ENCODE data around the gene KIF16B. TPM values are rescaled to one million over a fixed set of nuclear protein-coding genes. Genes with fewer than 3 reads are reported as not detected.
A peak's percentile ranks its signal among the peaks of the same experiment; 100 is the strongest.
"Not testable (repeated sequence)": the region's sequence is repeated elsewhere in the genome, so short reads cannot be mapped to it uniquely, and the experiment has no call there.

KIF16B gene
- total and polyA plus RNA-seq, 2 experiments from 2014 or later = 9.3 to 21.8 TPM

- TF ChIP-seq, protein P1, sequence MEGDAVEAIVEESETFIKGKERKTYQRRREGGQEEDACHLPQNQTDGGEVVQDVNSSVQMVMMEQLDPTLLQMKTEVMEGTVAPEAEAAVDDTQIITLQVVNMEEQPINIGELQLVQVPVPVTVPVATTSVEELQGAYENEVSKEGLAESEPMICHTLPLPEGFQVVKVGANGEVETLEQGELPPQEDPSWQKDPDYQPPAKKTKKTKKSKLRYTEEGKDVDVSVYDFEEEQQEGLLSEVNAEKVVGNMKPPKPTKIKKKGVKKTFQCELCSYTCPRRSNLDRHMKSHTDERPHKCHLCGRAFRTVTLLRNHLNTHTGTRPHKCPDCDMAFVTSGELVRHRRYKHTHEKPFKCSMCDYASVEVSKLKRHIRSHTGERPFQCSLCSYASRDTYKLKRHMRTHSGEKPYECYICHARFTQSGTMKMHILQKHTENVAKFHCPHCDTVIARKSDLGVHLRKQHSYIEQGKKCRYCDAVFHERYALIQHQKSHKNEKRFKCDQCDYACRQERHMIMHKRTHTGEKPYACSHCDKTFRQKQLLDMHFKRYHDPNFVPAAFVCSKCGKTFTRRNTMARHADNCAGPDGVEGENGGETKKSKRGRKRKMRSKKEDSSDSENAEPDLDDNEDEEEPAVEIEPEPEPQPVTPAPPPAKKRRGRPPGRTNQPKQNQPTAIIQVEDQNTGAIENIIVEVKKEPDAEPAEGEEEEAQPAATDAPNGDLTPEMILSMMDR (IDR thresholded peaks at IDR 0.05; ENCODE audit: poor library complexity) = no peak
- TF ChIP-seq EZH2 (IDR thresholded peaks at IDR 0.05; ENCODE audit: borderline replicate concordance) (no peak), EZH2phosphoT487 (IDR thresholded peaks at IDR 0.05; ENCODE audit: low read depth, severe bottlenecking, unreplicated experiment) (no peak)
- H3K27me3 ChIP-seq = no peaks in the 10 kb centered on the region
- no peaks in the 10 kb centered on the region for H3K9me3 ChIP-seq (ENCODE audit: low read depth)
- no peaks in the 10 kb centered on the region for H4K20me1 ChIP-seq (ENCODE audit: insufficient read depth, poor library complexity, severe bottlenecking)
- H3K36me3 ChIP-seq (replicated peaks; ENCODE audit: insufficient read depth, low read depth) = no peaks in the 10 kb centered on the region
- no peak overlapping the region for H3K27ac ChIP-seq
- H3K79me2 ChIP-seq = peaks cover 59% of the 10 kb centered on the region
- peaks cover 16% of the 10 kb centered on the region for H3K4me1 ChIP-seq (ENCODE audit: insufficient read depth)
- H2AFZ ChIP-seq = no peak overlapping the region
- H3K9me2 ChIP-seq (replicated peaks; ENCODE audit: insufficient read depth) = no peaks in the 10 kb centered on the region
- WGBS (ENCODE audit: low lambda C conversion rate, missing lambda C conversion rate) = 95% methylated on average over 4 of the region's 5 CpGs
- H3K4me3 ChIP-seq = no peak overlapping the region
- no peak for DNase-seq (ENCODE audit: low spot score)
- H3K4me2 ChIP-seq = peak overlapping the region; percentile 75
These were observed 1.9 kb downstream of the KIF16B start for GRCh38 chr20:16571333-16571732.

DNA sequence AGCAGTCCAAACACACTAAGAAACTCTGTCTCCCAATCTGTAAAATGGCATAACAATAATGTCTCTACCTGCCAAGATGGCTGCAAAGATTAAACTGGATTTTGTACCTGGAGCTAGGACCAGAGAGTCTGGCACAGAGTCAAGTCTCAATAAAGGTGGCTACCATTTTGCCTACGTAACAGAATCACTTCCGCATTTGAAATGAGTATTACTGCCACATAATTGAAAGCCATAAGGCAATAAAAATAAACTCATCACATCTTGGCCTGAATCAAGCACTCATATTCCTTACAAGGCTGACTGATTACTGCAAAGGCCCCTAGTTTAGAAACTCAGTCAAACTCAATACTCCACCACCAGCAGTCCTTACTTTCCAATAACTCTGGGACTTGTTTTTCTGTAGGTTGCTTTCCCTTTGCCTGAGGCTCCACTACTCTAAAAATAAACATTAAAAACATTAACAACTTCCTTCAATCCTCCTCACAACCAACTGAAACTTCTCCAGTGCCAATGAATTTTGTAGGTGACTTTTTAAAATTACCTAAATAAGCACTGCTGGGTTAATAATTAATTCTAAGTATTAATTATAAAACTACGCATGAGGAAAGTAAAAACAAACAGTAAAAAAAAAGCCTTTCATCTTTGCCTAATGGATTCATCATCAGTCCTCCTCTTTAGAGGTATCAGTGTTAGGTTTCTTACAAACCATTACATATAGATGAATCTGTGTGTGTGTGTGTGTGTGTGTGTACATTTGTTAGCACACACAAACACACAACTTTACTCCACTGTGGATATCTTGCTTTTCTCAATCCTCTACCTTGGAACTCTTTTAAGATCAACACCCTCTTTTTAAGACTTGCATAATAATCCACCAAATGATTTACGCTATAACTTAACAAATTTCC is 3.7 kb downstream of the KIF16B start:
- Histone ChIP-seq H3K9me3 (ENCODE audit: low read depth) (no peaks in the 10 kb centered on the region), H3K4me3 (no peak overlapping the region), H3K4me2 (peak overlapping the region; percentile 32), H3K4me1 (ENCODE audit: insufficient read depth) (peaks cover 11% of the 10 kb centered on the region), H3K36me3 (replicated peaks; ENCODE audit: insufficient read depth, low read depth) (no peaks in the 10 kb centered on the region), H2AFZ (no peak overlapping the region), H3K27me3 (no peaks in the 10 kb centered on the region), H4K20me1 (ENCODE audit: insufficient read depth, poor library complexity, severe bottlenecking) (no peaks in the 10 kb centered on the region), H3K27ac (peak overlapping the region; percentile 19), H3K79me2 (peaks cover 77% of the 10 kb centered on the region), H3K9me2 (replicated peaks; ENCODE audit: insufficient read depth) (no peaks in the 10 kb centered on the region)
- WGBS (ENCODE audit: low lambda C conversion rate, missing lambda C conversion rate) = 73% methylated on average over 4 of the region's 4 CpGs
- TF ChIP-seq, protein P1 (IDR thresholded peaks at IDR 0.05; ENCODE audit: poor library complexity) = no peak
- TF ChIP-seq EZH2 (IDR thresholded peaks at IDR 0.05; ENCODE audit: borderline replicate concordance) (no peak), EZH2phosphoT487 (IDR thresholded peaks at IDR 0.05; ENCODE audit: low read depth, severe bottlenecking, unreplicated experiment) (no peak)
- no peak for DNase-seq (ENCODE audit: low spot score)

- H3K36me3 ChIP-seq (replicated peaks; ENCODE audit: insufficient read depth, low read depth) = no peaks in the 10 kb centered on the region
- H4K20me1 ChIP-seq (ENCODE audit: insufficient read depth, poor library complexity, severe bottlenecking) = no peaks in the 10 kb centered on the region
- WGBS (ENCODE audit: low lambda C conversion rate, missing lambda C conversion rate) = 85% methylated on average over 5 of the region's 5 CpGs
- no peak overlapping the region for H3K4me3 ChIP-seq
- TF ChIP-seq EZH2phosphoT487 (IDR thresholded peaks at IDR 0.05; ENCODE audit: low read depth, severe bottlenecking, unreplicated experiment) (no peak), EZH2 (IDR thresholded peaks at IDR 0.05; ENCODE audit: borderline replicate concordance) (no peak)
- TF ChIP-seq, protein P1 (IDR thresholded peaks at IDR 0.05; ENCODE audit: poor library complexity) = no peak
- no peak overlapping the region for H3K4me2 ChIP-seq
- H2AFZ ChIP-seq = no peak overlapping the region
- no peaks in the 10 kb centered on the region for H3K9me2 ChIP-seq (replicated peaks; ENCODE audit: insufficient read depth)
- DNase-seq (ENCODE audit: low spot score) = no peak
- H3K79me2 ChIP-seq = peaks cover 89% of the 10 kb centered on the region
- H3K9me3 ChIP-seq (ENCODE audit: low read depth) = no peaks in the 10 kb centered on the region
- H3K4me1 ChIP-seq (ENCODE audit: insufficient read depth) = peaks cover 11% of the 10 kb centered on the region
- no peak overlapping the region for H3K27ac ChIP-seq
- H3K27me3 ChIP-seq = no peaks in the 10 kb centered on the region
These were observed 7.2 kb downstream of the KIF16B start for GRCh38 chr20:16566080-16566479.

GRCh38 chr20:16564079-16564478 is 9.2 kb downstream of the KIF16B start:
- 92% methylated on average over 5 of the region's 5 CpGs for WGBS (ENCODE audit: low lambda C conversion rate, missing lambda C conversion rate)
- H3K27ac ChIP-seq; H3K4me3 ChIP-seq; H4K20me1 ChIP-seq (ENCODE audit: insufficient read depth, poor library complexity, severe bottlenecking); H3K9me3 ChIP-seq (ENCODE audit: low read depth); H3K4me2 ChIP-seq; H2AFZ ChIP-seq; H3K27me3 ChIP-seq; H3K9me2 ChIP-seq (replicated peaks; ENCODE audit: insufficient read depth); DNase-seq (ENCODE audit: low spot score); H3K4me1 ChIP-seq (ENCODE audit: insufficient read depth); H3K36me3 ChIP-seq (replicated peaks; ENCODE audit: insufficient read depth, low read depth): not testable (repeated sequence)
- peaks cover 90% of the 10 kb centered on the region for H3K79me2 ChIP-seq

All from hepatocyte (in vitro differentiated cells).